SK-MEL-5 (cell line): ENCODE data around the gene PCDH8. TPM values are rescaled to one million over a fixed set of nuclear protein-coding genes. Genes with fewer than 3 reads are reported as not detected.
A peak's percentile ranks its signal among the peaks of the same experiment; 100 is the strongest.
"Not testable (repeated sequence)": the region's sequence is repeated elsewhere in the genome, so short reads cannot be mapped to it uniquely, and the experiment has no call there.

Experiments
- DNase-seq: peaks from one replicate; pipeline ENCODE4 v3.0.0-alpha.2; 2016; ENCODE audit warnings: low read depth, low spot score
- in situ Hi-C: cut with HindIII; loops from 2 replicates; pipeline ENCODE4 v1.10.0; 2016; ENCODE audit warnings: low sequenced_read_pairs, high pct_unique_total_duplicates, low pct_unique_long_range_greater_than_20kb
- total RNA-seq: library from RNA; depleted of rRNA; stranded (reverse); fragments of >200 nt; shearing (Covaris generic); gene quantifications from 2 replicates; pipeline ENCODE4 v1.2.3, GENCODE V29; 2014

Gene PCDH8
- total RNA-seq, 1 experiment from 2014 or later = not detected

- DNase-seq = no peak
- in situ Hi-C loops = no loop called here
Observed at GRCh38 chr13:52837850-52838249, 10.6 kb downstream of the PCDH8 start.

GRCh38 chr13:52835071-52835839 lies 13.2 kb downstream of the PCDH8 start:
- in situ Hi-C loops = no loop called here
- DNase-seq = no peak

DNA sequence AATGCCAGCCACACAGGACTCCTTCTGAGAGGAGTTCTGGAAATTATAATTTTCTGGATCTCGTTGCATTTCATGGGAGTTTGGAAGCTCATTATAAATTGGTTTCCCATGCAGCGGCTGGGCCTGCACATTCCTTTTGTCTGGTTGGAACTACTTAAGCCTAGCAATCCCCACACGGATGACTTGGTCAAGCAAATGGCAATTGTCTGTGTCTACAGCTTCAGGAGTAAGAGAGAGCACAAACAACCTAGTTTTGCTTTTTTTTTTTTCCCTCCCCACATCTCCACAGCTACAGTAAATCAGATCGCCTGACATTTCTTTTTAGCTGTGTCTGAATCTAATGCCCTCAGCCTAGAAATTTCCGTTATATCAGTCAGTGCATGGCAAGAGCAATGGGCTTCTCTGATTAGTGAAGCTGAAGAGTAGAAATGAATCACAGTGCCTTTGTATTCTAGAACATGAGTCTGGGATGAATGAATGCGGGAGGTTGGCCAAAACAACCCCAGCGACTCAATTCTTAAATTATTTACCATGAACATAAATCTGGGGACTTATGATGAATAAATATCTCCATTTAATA lies 15.1 kb downstream of the PCDH8 start:
- DNase-seq = no peak
- in situ Hi-C loops = no loop called here

DNA sequence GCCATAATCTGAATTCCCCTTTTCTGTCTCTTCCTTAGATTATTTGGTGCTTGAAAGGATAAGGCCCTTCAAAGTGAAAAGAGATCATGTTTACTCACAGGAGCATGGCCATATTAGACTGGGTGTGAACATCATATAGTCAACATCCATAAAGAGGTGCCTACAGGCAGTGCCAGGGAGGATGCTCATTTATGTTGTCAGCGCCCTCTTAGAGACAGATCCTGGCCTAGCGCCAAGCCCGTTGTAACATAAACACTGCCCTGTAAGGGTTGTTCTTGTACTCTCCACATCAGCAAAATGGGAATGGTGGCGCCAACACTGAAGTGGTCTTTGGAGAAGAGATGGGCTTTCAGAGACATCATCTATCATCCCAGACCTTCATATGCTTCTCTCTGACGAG lies 16.1 kb downstream of the PCDH8 start:
- DNase-seq = no peak
- in situ Hi-C loops = no loop called here

DNA sequence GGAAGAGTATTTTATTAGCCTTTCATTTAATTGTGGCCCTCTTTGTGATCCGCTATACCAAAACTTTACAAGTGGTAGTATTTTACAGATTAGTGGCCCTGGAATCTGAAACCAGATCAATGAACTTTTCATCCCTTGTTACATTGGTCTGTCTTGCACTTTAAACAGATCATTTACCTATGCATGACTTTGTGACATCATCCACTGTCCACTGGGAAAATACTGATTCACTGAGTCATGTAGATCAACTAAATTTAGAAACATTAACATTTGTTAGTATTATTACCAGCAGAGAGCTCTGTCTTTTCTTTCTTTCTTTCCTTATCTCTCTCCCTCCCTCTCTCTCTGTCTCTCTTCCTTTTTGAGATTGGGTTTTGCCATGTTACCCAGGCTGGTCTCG lies 17.5 kb downstream of the PCDH8 start:
- in situ Hi-C loops = no loop called here
- DNase-seq = no peak

DNA sequence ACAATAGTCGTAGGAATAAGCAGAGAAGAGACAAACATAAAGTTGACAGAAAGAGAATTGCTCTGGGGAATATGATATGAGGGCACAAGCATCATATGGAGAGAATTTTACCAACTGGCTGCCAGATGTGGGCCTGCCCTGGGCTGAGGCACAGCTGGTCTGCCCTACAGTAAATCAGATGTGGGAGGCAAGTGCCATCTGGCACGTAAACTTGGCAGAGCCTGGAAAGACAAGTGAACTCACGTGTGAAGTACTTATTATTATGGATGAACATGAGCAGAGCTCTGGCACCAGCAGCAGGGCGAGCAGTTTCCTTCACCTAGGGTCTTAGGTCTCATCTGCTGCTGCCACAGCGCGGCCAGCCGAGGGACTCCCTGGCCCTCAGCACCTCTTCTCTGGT lies 20.6 kb downstream of the PCDH8 start:
- no peak for DNase-seq
- in situ Hi-C loops = no loop called here

DNA sequence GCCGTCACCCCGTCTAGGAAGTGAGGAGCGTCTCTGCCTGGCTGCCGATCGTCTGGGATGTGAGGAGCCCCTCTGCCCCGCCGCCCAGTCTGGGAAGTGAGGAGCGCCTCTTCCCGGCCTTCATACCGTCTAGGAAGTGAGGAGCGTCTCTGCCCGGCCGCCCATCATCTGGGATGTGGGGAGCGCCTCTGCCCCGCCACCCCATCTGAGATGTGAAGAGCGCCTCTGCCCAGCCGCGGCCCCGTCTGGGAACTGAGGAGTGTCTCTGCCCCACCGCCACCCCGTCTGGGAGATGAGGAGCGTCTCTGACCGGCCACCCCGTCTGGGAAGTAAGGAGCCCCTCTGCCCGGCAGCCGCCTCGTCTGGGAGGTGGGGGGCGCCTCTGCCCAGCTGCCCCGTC lies 30.6 kb downstream of the PCDH8 start:
- in situ Hi-C loops = not testable (repeated sequence)

DNA sequence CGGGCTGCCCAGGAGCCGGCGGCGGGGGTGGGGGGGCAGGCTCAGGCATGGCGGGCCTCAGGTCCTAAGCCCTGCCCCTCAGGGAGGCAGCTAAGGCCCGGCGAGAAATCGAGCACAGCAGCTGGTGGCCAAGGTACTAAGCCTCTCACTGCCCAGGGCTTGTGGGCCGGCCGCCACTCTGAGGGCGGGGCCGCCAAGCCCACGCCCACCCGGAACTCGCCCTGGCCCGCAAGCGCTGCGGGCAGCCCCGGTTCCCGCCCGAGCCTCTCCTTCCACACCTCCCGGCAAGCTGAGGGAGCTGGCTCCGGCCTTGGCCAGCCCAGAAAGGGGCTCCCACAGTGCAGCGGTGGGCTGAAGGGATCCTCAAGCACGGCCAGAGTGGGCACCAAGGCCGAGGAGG lies 33.1 kb downstream of the PCDH8 start:
- no peak for DNase-seq
- in situ Hi-C loops = no loop called here

More for the DNA sequence above, 30.6 kb downstream of the PCDH8 start:
- not testable (repeated sequence) for DNase-seq

DNA sequence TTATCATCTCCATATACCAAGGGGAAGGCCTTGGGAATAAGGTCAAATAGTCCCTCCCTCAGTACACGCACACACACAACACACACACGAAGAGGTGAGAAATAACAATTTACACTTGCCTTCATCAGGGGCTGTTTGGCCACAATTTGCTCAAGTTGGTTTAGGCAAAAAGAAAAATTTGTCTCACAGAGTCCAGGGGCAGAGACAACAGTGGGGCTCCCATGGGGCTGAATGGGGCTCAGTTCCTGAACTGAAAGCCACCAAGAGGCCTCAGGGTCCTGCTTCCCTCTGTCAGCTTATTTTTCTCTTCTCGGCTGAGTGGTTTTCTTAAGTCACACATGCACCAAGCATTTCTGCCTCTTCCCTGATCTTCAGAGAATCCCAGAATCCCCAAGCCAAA lies 35.5 kb downstream of the PCDH8 start:
- DNase-seq = no peak
- in situ Hi-C loops = no loop called here

- DNase-seq = no peak
- in situ Hi-C loops = no loop called here
Observed at GRCh38 chr13:52811841-52812240, 36.6 kb downstream of the PCDH8 start.

GRCh38 chr13:52810526-52810925 lies 37.9 kb downstream of the PCDH8 start:
- in situ Hi-C loops = no loop called here
- DNase-seq = no peak

GRCh38 chr13:52810011-52810410 lies 38.4 kb downstream of the PCDH8 start:
- no peak for DNase-seq
- in situ Hi-C loops = no loop called here

DNA sequence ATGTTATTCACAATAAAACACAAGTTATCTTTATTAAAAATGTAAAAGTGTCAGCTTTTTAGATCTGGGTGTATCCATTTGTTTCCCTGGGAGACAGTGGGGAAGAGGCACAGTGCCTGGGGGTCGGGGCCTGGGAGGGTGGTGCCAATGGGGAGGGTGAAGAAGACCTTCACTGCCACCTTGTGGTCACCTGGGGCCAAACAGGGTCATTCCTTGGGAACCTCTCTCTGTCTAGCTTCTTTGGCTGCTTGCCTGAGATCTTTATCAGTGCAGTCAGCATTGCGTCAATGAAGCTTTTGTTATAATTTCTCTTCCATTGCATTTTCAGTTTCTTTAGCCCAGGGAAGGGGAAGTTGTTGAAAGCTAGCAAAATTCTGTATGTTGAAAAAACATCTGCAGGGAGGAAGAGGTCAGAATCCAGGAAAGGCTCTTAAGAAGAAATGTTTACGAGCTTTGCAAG lies 39.1 kb downstream of the PCDH8 start:
- peak; percentile 94 for DNase-seq
- in situ Hi-C loops = no loop called here

- in situ Hi-C loops = no loop called here
Observed at GRCh38 chr13:52808842-52809219, 39.6 kb downstream of the PCDH8 start.

DNA sequence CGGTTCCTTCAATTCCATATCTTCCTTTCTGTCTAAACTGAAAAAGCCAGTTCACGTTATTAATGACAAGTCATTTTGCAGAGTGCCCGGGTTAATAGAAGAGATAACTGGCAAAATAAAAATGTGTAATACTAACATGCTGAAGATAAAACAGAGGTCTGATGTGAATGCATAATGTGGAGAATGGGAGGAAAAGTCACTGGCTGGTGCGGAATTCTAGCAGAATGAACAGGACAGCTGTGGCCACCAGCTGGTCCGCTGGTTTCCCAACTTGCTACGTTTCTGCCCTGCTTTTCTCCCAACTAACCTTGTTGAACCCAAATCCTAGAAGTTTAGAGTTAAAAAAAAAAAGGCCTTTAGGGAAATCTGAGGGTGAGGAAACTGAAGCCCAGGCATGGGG lies 42.4 kb downstream of the PCDH8 start:
- DNase-seq = no peak
- in situ Hi-C loops = no loop called here

More at GRCh38 chr13:52808842-52809219, 39.6 kb downstream of the PCDH8 start:
- no peak for DNase-seq

GRCh38 chr13:52804202-52804641 lies 44.2 kb downstream of the PCDH8 start:
- in situ Hi-C loops = no loop called here
- DNase-seq = peak; percentile 64

DNA sequence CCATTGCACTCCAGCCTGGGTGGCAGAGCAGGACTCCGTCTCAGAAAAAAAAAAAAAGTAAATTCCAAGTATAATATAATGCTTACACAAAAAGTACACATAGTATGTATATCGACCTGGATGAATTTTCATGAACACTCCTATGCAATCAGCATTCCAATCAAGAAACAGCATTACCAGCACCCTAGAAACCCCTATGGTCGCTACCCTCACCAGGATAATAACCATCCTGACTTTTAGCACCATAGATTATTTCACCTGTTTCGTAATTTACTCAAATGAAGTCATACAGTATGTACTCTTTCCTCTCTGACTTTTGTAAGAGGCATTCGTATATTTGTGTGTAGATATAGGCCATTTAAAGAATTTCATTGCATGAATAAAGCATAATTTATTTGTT lies 47.6 kb downstream of the PCDH8 start:
- no peak for DNase-seq
- in situ Hi-C loops = no loop called here

DNA sequence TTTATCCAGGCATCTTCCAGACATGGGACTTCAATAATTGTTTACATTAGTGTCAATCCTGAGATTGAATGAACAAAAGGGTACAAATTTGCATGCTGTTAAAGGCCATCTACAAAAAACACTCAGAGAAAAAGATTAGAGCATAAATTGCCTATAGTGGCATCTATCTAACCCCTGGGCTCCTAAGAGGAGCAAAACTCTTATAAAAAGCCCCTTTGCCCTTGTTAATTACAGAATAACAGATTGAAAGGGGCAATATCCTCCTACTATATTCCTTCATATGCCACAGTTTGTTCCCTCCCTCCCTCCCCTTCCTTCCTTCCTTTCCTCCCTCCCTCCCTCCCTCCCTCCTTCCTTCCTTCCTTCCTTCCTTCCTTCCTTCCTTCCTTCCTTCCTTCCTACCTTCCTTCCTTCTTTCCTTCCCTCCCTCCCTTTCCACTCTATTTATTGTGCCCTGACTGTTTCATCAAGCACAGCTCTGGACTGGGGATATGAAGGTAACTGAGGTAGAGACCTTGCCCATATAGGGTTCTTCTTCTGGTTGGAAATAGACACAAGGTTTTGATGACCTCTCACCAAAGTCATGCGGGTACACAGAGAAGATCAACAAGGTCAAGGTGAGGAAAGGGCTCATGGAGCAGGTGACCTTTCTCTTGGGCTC lies 49.5 kb downstream of the PCDH8 start:
- no peak for DNase-seq
- in situ Hi-C loops = no loop called here

DNA sequence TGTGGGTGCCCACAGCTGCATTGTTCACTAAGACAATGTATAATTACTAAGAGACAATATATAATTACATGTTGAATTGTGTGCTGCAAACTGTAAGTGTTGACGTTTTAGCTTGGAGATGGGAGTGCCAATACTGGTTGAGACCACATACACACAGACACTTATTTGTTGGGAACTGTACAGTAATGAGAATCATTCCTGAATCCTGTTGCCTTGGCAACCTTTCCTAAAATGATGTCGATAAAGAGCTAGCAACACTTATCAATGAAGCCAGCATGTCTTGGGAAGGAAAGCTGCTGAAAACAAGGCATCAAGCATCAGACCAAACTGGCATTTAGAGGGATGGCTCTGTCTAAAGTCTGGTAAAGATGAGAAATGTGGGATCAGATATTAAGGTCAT lies 51.3 kb downstream of the PCDH8 start:
- DNase-seq = no peak
- in situ Hi-C loops = no loop called here
